ENCODE results near the gene ANKRD33.

DNA sequence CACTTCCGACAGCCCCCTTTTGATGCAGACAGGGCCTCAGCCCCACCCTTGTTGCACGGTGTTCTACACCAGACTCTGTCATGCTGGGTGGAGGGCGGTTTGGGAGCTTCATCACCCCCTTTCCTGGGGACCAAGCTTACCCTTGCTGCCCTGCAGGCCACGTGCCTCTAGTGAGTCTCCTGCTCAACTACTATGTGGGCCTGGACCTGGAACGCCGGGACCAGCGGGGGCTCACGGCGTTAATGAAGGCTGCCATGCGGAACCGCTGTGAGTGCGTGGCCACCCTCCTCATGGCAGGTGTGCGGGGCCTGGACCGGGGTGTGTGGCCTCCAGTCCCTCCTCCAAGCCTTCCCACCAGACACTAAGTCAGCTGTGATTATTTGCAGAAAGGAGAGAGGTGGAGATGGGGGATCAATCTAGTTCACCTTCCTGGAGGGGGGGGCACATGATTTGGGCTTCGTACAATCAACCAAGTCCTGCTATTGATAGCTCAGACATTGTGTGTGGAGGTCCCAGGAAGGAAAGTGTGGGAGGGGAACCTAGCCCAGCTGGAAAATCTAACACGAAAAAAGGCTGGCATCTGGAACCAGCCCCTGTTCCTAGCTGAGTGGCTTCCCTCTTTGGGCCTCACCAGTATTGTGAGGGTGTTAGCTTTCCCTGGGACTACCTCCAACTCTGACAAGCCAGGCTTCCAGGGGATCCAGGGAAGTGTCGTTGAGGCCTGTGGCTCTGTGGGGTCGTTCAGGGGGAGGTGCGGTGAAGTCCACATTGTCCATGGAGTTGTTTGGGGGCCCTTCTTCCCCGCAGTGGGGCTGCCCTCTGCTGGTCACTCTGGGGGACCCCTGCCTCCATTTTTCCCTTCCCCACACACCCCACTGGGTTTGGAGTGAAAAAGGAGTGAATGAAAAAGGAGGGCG lies 1.6 kb downstream of the ANKRD33 start:
- TF ChIP-seq GATA3 (IDR thresholded peaks at IDR 0.05; ENCODE audit: low read depth, low read length) (no peak), GATA2 (IDR thresholded peaks at IDR 0.05; ENCODE audit: low read depth, low read length) (no peak)
